ENCODE measurements around the gene OR2L2.

The OR2L2 gene

DNA sequence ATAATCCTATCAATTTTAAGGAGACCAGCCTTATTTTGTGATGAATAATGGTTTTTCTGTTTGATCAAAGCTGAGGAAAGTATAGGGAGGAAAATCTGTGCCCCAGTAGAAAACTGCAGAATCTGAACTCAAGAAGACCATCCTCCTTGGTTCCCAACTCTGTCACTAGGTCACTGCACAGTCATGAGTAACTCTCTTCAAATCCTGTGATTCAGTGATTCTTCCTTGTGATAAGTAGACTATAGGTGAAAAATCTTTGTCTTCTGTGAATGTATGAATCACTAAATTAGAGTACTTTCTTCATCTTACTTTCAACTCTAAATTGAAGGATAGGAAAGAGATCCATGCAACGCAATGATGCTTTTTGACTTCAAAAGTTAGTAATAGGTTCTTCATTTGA, 29.7 kb upstream of the OR2L2 start:
- Histone ChIP-seq H4K20me1 (ENCODE audit: insufficient read depth, low read length, poor library complexity, severe bottlenecking) (no peaks in the 10 kb centered on the region), H3K9me3 (ENCODE audit: insufficient read depth, low read depth, low read length) (no peaks in the 10 kb centered on the region; the same call in 1 of the 2 replicates), H3K4me3 (ENCODE audit: low read length, poor library complexity, severe bottlenecking) (no peak overlapping the region), H3K79me2 (ENCODE audit: insufficient read depth, low read length) (no peaks in the 10 kb centered on the region), H3K27me3 (ENCODE audit: insufficient read depth, low read length, poor library complexity, severe bottlenecking) (no peaks in the 10 kb centered on the region), H3K4me1 (ENCODE audit: insufficient read depth, low read length, poor library complexity, severe bottlenecking) (no peaks in the 10 kb centered on the region), H3K9me2 (replicated peaks; ENCODE audit: low read depth, low read length) (no peaks in the 10 kb centered on the region), H3K9ac (ENCODE audit: low read depth, low read length, poor library complexity, severe bottlenecking) (no peak overlapping the region), H2AFZ (ENCODE audit: low read length) (no peak overlapping the region), H3K36me3 (ENCODE audit: insufficient read depth, low read length) (no peaks in the 10 kb centered on the region), H3F3A (ENCODE audit: low read depth) (no peaks in the 10 kb centered on the region), H3K4me2 (ENCODE audit: low read depth, low read length, poor library complexity, severe bottlenecking) (no peak overlapping the region)
- TF ChIP-seq, protein P1, sequence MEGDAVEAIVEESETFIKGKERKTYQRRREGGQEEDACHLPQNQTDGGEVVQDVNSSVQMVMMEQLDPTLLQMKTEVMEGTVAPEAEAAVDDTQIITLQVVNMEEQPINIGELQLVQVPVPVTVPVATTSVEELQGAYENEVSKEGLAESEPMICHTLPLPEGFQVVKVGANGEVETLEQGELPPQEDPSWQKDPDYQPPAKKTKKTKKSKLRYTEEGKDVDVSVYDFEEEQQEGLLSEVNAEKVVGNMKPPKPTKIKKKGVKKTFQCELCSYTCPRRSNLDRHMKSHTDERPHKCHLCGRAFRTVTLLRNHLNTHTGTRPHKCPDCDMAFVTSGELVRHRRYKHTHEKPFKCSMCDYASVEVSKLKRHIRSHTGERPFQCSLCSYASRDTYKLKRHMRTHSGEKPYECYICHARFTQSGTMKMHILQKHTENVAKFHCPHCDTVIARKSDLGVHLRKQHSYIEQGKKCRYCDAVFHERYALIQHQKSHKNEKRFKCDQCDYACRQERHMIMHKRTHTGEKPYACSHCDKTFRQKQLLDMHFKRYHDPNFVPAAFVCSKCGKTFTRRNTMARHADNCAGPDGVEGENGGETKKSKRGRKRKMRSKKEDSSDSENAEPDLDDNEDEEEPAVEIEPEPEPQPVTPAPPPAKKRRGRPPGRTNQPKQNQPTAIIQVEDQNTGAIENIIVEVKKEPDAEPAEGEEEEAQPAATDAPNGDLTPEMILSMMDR (conservative IDR thresholded peaks at IDR 0.05; ENCODE audit: low read length): no peak
- TF ChIP-seq EZH2phosphoT487 (IDR thresholded peaks at IDR 0.05; ENCODE audit: borderline replicate concordance): no peak

DNA sequence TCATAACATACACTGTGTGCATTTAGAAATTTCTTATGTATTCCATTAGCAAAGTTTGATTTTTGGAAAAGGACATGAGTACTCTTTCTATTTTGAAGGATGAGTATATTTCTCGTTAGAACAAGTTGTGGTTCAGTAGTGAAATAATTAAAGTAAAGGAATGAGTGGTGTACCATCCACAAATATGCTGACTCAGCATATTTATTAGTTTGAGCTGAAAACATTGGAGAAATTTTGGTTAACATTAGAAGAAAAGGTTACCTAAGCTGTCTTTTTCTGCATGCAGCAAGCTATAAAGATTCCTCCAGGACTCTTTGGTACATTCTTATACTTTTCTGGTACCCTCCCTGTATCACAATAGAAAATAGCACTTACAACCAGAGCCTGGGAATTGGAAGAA, 22.1 kb upstream of the OR2L2 start:
- Histone ChIP-seq H2AFZ (ENCODE audit: low read length) (no peak overlapping the region), H3F3A (ENCODE audit: low read depth) (no peaks in the 10 kb centered on the region), H3K27me3 (ENCODE audit: insufficient read depth, low read length, poor library complexity, severe bottlenecking) (no peaks in the 10 kb centered on the region), H3K9ac (ENCODE audit: low read depth, low read length, poor library complexity, severe bottlenecking) (no peak overlapping the region), H3K9me3 (ENCODE audit: insufficient read depth, low read depth, low read length) (0 out of 2 replicates have a peak, but pooled peaks cover 3% of the 10 kb centered on the region), H3K4me2 (ENCODE audit: low read depth, low read length, poor library complexity, severe bottlenecking) (no peak overlapping the region), H3K4me3 (ENCODE audit: low read length, poor library complexity, severe bottlenecking) (no peak overlapping the region), H3K4me1 (ENCODE audit: insufficient read depth, low read length, poor library complexity, severe bottlenecking) (no peaks in the 10 kb centered on the region), H3K79me2 (ENCODE audit: insufficient read depth, low read length) (no peaks in the 10 kb centered on the region), H4K20me1 (ENCODE audit: insufficient read depth, low read length, poor library complexity, severe bottlenecking) (no peaks in the 10 kb centered on the region), H3K36me3 (ENCODE audit: insufficient read depth, low read length) (no peaks in the 10 kb centered on the region), H3K9me2 (replicated peaks; ENCODE audit: low read depth, low read length) (no peaks in the 10 kb centered on the region)
- no peak for TF ChIP-seq EZH2phosphoT487 (IDR thresholded peaks at IDR 0.05; ENCODE audit: borderline replicate concordance)
- TF ChIP-seq, protein P1 (conservative IDR thresholded peaks at IDR 0.05; ENCODE audit: low read length): no peak

DNA sequence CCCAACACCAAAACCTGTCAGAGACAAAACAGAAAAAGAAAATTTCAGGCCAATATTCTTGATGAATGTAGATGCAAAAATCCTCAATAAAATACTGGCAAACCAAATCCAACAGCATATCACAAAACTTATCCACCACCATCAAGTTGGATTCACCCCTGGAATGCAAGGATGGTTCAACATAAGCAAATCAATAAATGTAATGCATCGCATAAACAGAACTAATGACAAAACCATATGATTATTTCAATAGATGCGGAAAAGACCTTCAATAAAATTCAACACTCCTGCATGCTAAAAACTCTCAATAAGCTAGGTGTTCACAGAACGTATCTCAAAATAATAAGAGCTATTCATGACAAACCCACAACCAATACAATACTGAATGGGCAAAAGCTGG, 20.2 kb upstream of the OR2L2 start:
- Histone ChIP-seq H3K4me2 (ENCODE audit: low read depth, low read length, poor library complexity, severe bottlenecking) (no peak overlapping the region), H3K4me3 (ENCODE audit: low read length, poor library complexity, severe bottlenecking) (no peak overlapping the region), H3K9me2 (replicated peaks; ENCODE audit: low read depth, low read length) (no peaks in the 10 kb centered on the region), H3F3A (ENCODE audit: low read depth) (no peaks in the 10 kb centered on the region), H3K36me3 (ENCODE audit: insufficient read depth, low read length) (no peaks in the 10 kb centered on the region), H3K79me2 (ENCODE audit: insufficient read depth, low read length) (no peaks in the 10 kb centered on the region), H3K9me3 (ENCODE audit: insufficient read depth, low read depth, low read length) (0 out of 2 replicates have a peak, but pooled peaks cover 3% of the 10 kb centered on the region), H2AFZ (ENCODE audit: low read length) (no peak overlapping the region), H4K20me1 (ENCODE audit: insufficient read depth, low read length, poor library complexity, severe bottlenecking) (no peaks in the 10 kb centered on the region), H3K27me3 (ENCODE audit: insufficient read depth, low read length, poor library complexity, severe bottlenecking) (no peaks in the 10 kb centered on the region), H3K4me1 (ENCODE audit: insufficient read depth, low read length, poor library complexity, severe bottlenecking) (no peaks in the 10 kb centered on the region), H3K9ac (ENCODE audit: low read depth, low read length, poor library complexity, severe bottlenecking) (no peak overlapping the region)
- TF ChIP-seq, protein P1 (conservative IDR thresholded peaks at IDR 0.05; ENCODE audit: low read length): no peak
- TF ChIP-seq EZH2phosphoT487 (IDR thresholded peaks at IDR 0.05; ENCODE audit: borderline replicate concordance): no peak

Measured in Loucy (cell line).